Loucy (cell line): ENCODE data around the gene NFIX.

Experiments used
- CTCF ChIP-seq: fragments of 200-600 bp; sonication (generic); conservative IDR thresholded peaks from 2 replicates; pipeline ENCODE4 v1.5.1; 2014; ENCODE audit warnings: mild to moderate bottlenecking, antibody characterized with exemption, low read length
- EZH2phosphoT487 ChIP-seq: fragments of 200-600 bp; IDR thresholded peaks from 2 replicates; pipeline ENCODE4 v1.6.1; 2018; ENCODE audit warnings: antibody characterized with exemption, mild to moderate bottlenecking, moderate library complexity, borderline replicate concordance

GRCh38 chr19:13109361-13110098 lies 114.3 kb downstream of the NFIX start:
- TF ChIP-seq CTCF (no peak), EZH2phosphoT487 (no peak)
